GM21717 (cell line): ENCODE measurements around the gene COL11A1.
"Not testable (repeated sequence)": the region's sequence is repeated elsewhere in the genome, so short reads cannot be mapped to it uniquely, and the experiment has no call there.

Experiments used
- ATAC-seq: cut with Tn5 transposase; IDR thresholded peaks from one replicate; pipeline ENCODE4 v1.9.1; 2021; ENCODE audit warnings: mild to moderate bottlenecking, moderate library complexity; ENCODE audit not compliant: unreplicated experiment

Gene COL11A1

GRCh38 chr1:103087256-103087655 lies 21.1 kb downstream of the COL11A1 start:
- ATAC-seq = no peak

- no peak for ATAC-seq
Measured at GRCh38 chr1:103084181-103084580, 24.1 kb downstream of the COL11A1 start.

GRCh38 chr1:103075316-103076000 lies 32.9 kb downstream of the COL11A1 start:
- ATAC-seq = no peak

- ATAC-seq = no peak
Measured at GRCh38 chr1:103074224-103074623, 34.1 kb downstream of the COL11A1 start.

- ATAC-seq = no peak
Measured at GRCh38 chr1:103069201-103069600, 39.1 kb downstream of the COL11A1 start.

GRCh38 chr1:103063921-103064320 lies 44.4 kb downstream of the COL11A1 start:
- no peak for ATAC-seq

GRCh38 chr1:103058391-103058790 lies 49.9 kb downstream of the COL11A1 start:
- no peak for ATAC-seq

- ATAC-seq = no peak
Measured at GRCh38 chr1:103056423-103056822, 51.9 kb downstream of the COL11A1 start.

- not testable (repeated sequence) for ATAC-seq
Measured at GRCh38 chr1:103028110-103028509, 80.2 kb downstream of the COL11A1 start.

- ATAC-seq = no peak
Measured at GRCh38 chr1:103025858-103026409, 82.4 kb downstream of the COL11A1 start.

- ATAC-seq = no peak
Measured at GRCh38 chr1:103024051-103024450, 84.3 kb downstream of the COL11A1 start.

GRCh38 chr1:103002005-103002404 lies 106.3 kb downstream of the COL11A1 start:
- no peak for ATAC-seq

- no peak for ATAC-seq
Measured at GRCh38 chr1:102978874-102979273, 129.4 kb downstream of the COL11A1 start.

GRCh38 chr1:102977292-102977691 lies 131.0 kb downstream of the COL11A1 start:
- ATAC-seq = no peak

- ATAC-seq = no peak
Measured at GRCh38 chr1:102970496-102971078, 137.7 kb downstream of the COL11A1 start.

GRCh38 chr1:102967786-102968185 lies 140.5 kb downstream of the COL11A1 start:
- no peak for ATAC-seq

- no peak for ATAC-seq
Measured at GRCh38 chr1:102961549-102961948, 146.8 kb downstream of the COL11A1 start.

GRCh38 chr1:102954576-102954975 lies 153.7 kb downstream of the COL11A1 start:
- ATAC-seq = no peak

GRCh38 chr1:102952400-102952799 lies 155.9 kb downstream of the COL11A1 start:
- ATAC-seq = no peak

- no peak for ATAC-seq
Measured at GRCh38 chr1:102942324-102942723, 166.0 kb downstream of the COL11A1 start.

- ATAC-seq = no peak
Measured at GRCh38 chr1:102941366-102941947, 166.9 kb downstream of the COL11A1 start.

- ATAC-seq = no peak
Measured at GRCh38 chr1:102937401-102937800, 170.9 kb downstream of the COL11A1 start.
